ENCODE data around the gene ARHGAP24. TPM values are rescaled to one million over a fixed set of nuclear protein-coding genes. Genes with fewer than 3 reads are reported as not detected.

Gene ARHGAP24
- total and polyA plus RNA-seq, 7 donors, result 0.46 to 40.4 (median 23.1) TPM

DNA sequence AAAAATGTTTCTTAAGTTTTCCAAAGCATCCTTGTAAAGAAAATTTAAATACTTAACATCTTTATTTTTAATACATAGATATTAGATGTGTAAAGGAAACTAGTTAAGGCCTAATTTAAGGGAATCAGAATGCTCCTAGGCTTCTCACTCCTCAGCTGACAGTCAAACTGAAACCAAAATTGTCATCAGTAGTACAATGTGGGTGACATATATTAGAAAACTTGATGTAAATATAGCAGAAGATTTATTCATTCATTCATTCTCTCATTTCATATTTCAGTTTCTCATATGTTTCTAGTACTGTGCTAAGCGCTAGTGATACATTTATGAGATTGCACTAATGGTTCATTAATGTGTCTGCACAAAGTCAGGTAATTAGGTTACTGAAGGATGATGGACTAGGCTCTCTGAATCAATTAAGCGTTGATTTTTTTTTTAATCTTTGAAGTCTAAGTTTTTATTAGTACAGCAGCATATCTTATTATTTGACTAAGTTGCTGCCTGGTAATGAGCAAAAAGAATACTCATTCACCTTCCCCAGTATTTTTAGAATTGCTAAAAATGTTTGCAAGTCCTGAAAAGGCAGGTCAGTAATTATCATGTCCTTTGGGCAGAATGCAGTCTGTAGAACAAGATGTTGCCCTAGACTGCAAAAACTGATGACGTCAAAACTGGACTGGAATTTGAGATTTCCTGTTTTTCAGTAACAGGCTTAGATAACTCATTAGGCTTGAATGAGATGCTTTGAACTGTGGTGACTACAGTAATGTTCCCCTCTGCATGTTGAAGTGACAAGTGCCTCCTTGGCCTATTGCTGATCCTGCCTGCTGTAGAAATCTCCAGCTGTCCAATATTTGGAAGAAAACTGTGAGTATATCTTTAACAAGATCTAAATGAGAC, 128.7 kb downstream of the ARHGAP24 start:
- Histone ChIP-seq H3K4me3 (no peak overlapping the region), H3K4me1 (no peaks in the 10 kb centered on the region), H3K9me3 (no peaks in the 10 kb centered on the region), H3K36me3 (no peaks in the 10 kb centered on the region), H3K27me3 (no peaks in the 10 kb centered on the region), H3K27ac (no peak overlapping the region)
- intact Hi-C loops (cut with DNase I), result no loop called here
- TF ChIP-seq EP300 (IDR thresholded peaks at IDR 0.05) (no peak), POLR2AphosphoS5 (IDR thresholded peaks at IDR 0.05) (no peak), POLR2A (IDR thresholded peaks at IDR 0.05) (no peak)
- TF ChIP-seq, protein P1, sequence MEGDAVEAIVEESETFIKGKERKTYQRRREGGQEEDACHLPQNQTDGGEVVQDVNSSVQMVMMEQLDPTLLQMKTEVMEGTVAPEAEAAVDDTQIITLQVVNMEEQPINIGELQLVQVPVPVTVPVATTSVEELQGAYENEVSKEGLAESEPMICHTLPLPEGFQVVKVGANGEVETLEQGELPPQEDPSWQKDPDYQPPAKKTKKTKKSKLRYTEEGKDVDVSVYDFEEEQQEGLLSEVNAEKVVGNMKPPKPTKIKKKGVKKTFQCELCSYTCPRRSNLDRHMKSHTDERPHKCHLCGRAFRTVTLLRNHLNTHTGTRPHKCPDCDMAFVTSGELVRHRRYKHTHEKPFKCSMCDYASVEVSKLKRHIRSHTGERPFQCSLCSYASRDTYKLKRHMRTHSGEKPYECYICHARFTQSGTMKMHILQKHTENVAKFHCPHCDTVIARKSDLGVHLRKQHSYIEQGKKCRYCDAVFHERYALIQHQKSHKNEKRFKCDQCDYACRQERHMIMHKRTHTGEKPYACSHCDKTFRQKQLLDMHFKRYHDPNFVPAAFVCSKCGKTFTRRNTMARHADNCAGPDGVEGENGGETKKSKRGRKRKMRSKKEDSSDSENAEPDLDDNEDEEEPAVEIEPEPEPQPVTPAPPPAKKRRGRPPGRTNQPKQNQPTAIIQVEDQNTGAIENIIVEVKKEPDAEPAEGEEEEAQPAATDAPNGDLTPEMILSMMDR (IDR thresholded peaks at IDR 0.05), result no peak
- WGBS, 2 donors, result 76 to 88% methylated on average over 3 of the region's 3 CpGs
- DNase-seq, result no peak

DNA sequence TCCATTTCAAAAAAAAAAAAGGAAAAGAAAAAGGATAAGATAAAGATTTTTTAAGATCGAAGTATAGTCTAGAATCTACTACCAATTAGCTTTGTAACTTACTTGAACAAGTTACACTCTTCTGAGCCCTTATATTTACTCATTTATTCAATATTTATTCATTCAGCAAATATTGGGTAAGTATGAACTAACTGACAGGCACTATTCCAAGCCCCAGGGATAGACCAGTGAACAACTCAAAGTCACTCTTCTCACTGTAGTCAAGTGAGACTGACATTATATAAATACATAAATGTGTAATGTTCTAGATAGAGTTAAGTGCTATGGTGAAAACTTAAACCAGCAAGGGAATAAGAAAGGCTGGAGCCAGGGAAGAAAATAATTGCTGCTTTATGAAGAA, 131.6 kb downstream of the ARHGAP24 start:
- no peak for TF ChIP-seq POLR2AphosphoS5 (IDR thresholded peaks at IDR 0.05)
- TF ChIP-seq, protein P1 (IDR thresholded peaks at IDR 0.05), result no peak
- TF ChIP-seq EP300 (IDR thresholded peaks at IDR 0.05), result no peak
- TF ChIP-seq POLR2A (IDR thresholded peaks at IDR 0.05), result no peak

DNA sequence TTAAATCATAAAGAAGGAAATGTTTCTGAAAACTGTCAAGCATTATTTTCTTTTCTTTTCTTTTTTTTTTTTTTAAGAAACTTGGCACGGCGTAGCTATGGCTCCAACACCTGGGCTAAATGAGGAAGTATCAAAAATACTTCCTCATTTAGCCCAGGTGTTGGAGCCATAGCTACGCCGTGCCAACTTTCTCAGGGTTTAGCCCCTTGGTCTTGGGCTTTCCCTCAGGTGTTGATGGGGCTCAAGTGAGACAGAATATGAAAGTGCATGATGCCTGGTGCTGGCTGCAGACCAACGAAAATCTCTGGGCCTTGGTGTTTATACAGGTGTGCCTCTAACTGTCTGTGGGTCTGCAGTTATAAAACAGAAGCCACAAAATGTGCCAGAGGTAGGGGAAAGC, 132.7 kb downstream of the ARHGAP24 start:
- Histone ChIP-seq H3K4me1 (no peaks in the 10 kb centered on the region), H3K36me3 (no peaks in the 10 kb centered on the region), H3K9me3 (no peaks in the 10 kb centered on the region), H3K27me3 (no peaks in the 10 kb centered on the region), H3K4me3 (no peak overlapping the region), H3K27ac (no peak overlapping the region)
- TF ChIP-seq, protein P1 (IDR thresholded peaks at IDR 0.05), result no peak
- TF ChIP-seq POLR2AphosphoS5 (IDR thresholded peaks at IDR 0.05) (no peak), EP300 (IDR thresholded peaks at IDR 0.05) (no peak)
- intact Hi-C loops (cut with DNase I), result no loop called here
- WGBS, 2 donors, result 11 to 21% methylated on average over 5 of the region's 5 CpGs
- DNase-seq, result no peak

More for the DNA sequence above, 131.6 kb downstream of the ARHGAP24 start:
- DNase-seq, result no peak
- no peak overlapping the region for H3K4me3 ChIP-seq
- H3K27me3 ChIP-seq, result no peaks in the 10 kb centered on the region
- no peak overlapping the region for H3K27ac ChIP-seq
- 85 to 91% methylated on average over 1 of the region's 1 CpG for WGBS, 2 donors
- H3K36me3 ChIP-seq, result no peaks in the 10 kb centered on the region
- intact Hi-C loops (cut with DNase I), result no loop called here
- no peaks in the 10 kb centered on the region for H3K4me1 ChIP-seq
- no peaks in the 10 kb centered on the region for H3K9me3 ChIP-seq

DNA sequence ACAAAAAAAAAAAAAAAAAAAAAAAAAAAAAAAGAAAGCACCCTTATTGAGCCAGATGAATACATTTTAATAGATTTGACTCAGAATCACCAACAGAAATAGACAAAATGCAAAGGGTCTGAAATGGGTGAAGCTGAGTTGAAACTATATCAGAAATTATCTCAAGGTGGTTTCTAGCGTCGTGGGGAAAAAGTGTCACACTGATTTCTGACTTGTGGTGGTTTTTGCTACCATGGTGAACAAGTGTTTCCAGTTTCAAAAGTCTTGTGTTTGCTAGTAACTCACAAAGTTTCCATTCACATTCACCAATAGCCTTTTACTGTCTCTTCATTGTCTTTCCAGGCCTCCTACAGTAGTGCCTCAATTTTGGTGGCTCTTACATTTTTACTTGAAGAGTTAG, 135.5 kb downstream of the ARHGAP24 start:
- Histone ChIP-seq H3K27me3 (no peaks in the 10 kb centered on the region), H3K27ac (no peak overlapping the region), H3K4me3 (no peak overlapping the region), H3K36me3 (no peaks in the 10 kb centered on the region), H3K9me3 (no peaks in the 10 kb centered on the region), H3K4me1 (no peaks in the 10 kb centered on the region)
- WGBS, 2 donors, result 70 to 94% methylated on average over 2 of the region's 2 CpGs
- no peak for DNase-seq
- intact Hi-C loops (cut with DNase I), result no loop called here
- TF ChIP-seq POLR2A (IDR thresholded peaks at IDR 0.05) (no peak), POLR2AphosphoS5 (IDR thresholded peaks at IDR 0.05) (no peak)

DNA sequence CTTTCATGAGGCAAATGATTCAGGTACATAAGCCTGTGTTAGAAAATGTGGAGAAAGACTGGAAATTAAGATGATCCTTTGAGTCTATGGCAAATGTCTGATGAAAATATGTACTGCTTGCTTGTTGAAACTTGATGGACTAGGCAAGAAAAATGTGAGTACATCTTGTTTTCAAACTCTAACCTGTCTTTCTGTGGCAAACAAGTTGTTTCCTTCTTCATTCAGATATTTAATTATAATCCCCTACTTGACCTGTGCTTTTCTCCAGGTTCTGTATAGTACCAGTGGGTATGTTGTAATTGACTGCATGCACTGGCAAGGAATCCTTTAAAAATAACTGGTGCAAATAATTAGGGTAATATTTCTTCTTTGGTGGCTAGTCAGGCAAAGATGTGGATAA, 136.7 kb downstream of the ARHGAP24 start:
- Histone ChIP-seq H3K9me3 (no peaks in the 10 kb centered on the region), H3K27ac (no peak overlapping the region), H3K27me3 (no peaks in the 10 kb centered on the region), H3K4me3 (no peak overlapping the region), H3K36me3 (no peaks in the 10 kb centered on the region), H3K4me1 (no peaks in the 10 kb centered on the region)
- TF ChIP-seq EP300 (IDR thresholded peaks at IDR 0.05), result no peak
- TF ChIP-seq, protein P1 (IDR thresholded peaks at IDR 0.05), result no peak
- intact Hi-C loops (cut with DNase I), result no loop called here
- DNase-seq, result no peak
